IMR-90 (cell line): Measurements from ENCODE around the gene WWC1. TPM values are rescaled to one million over a fixed set of nuclear protein-coding genes. Genes with fewer than 3 reads are reported as not detected.

Source experiments
- ATAC-seq: fragments of 200-7000 bp; cut with Tn5 transposase; 2 replicates; pipeline ENCODE4 v1.9.1; 2020; ENCODE audit warnings: low read depth, mild to moderate bottlenecking, moderate library complexity
- BruUV-seq: library from RNA; stranded (reverse); fragments of 400-500 nt; replicated peaks from 2 replicates; lab custom pipeline; 2021; lab: Mats Ljungman, UMichigan
- CTCF ChIA-PET: fragments of 300-600 bp; formaldehyde crosslinking; extraction: SDS; loops from one replicate; lab custom pipeline; 2021; ENCODE audit warnings: antibody characterized with exemption; lab: Yijun Ruan, JAX
- POLR2A ChIA-PET: fragments of 300-600 bp; sonication (Branson Sonifier 250); formaldehyde crosslinking; loops from one replicate; lab custom pipeline; 2022; ENCODE audit warnings: antibody characterized with exemption; ENCODE audit not compliant: unreplicated experiment; lab: Charles Lee
- DNase-seq: peaks from one replicate; pipeline ENCODE4 v3.0.0; 2013
- H2AFZ ChIP-seq: replicated peaks from 2 replicates; pipeline ENCODE3; 2013; ENCODE audit warnings: low read length, mild to moderate bottlenecking; ENCODE audit not compliant: poor library complexity
- H2AK5ac ChIP-seq: 2 replicates; pipeline ENCODE4 v1.6.1; 2013; ENCODE audit warnings: low read depth, low read length, inconsistent platforms
- H2AK9ac ChIP-seq: replicated peaks from 2 replicates; pipeline ENCODE3; 2013; ENCODE audit warnings: mild to moderate bottlenecking, low read depth, low read length, moderate library complexity; ENCODE audit not compliant: poor library complexity
- H2BK120ac ChIP-seq: 2 replicates; pipeline ENCODE4 v1.6.1; 2013; ENCODE audit warnings: low read depth, low read length, inconsistent platforms
- H2BK15ac ChIP-seq: 3 replicates; pipeline ENCODE4 v1.6.1; 2013; ENCODE audit warnings: low read depth, low read length, inconsistent platforms
- H2BK20ac ChIP-seq: 2 replicates; pipeline ENCODE4 v1.6.1; 2013; ENCODE audit warnings: low read depth, mild to moderate bottlenecking, inconsistent platforms, low read length, moderate library complexity
- H2BK5ac ChIP-seq: 2 replicates; pipeline ENCODE4 v1.6.1; 2013; ENCODE audit warnings: mild to moderate bottlenecking, low read depth, low read length, inconsistent platforms; ENCODE audit not compliant: poor library complexity, severe bottlenecking
- H3K14ac ChIP-seq: replicated peaks from 2 replicates; pipeline ENCODE4 v1.6.1; 2013; ENCODE audit warnings: low read depth, low read length, inconsistent platforms
- H3K18ac ChIP-seq: 2 replicates; pipeline ENCODE4 v1.6.1; 2013; ENCODE audit warnings: low read depth, low read length, control low read depth
- H3K23ac ChIP-seq: 2 replicates; pipeline ENCODE4 v1.6.1; 2013; ENCODE audit warnings: low read depth, low read length, inconsistent platforms
- H3K27ac ChIP-seq: 2 replicates; pipeline ENCODE4 v1.5.1; 2013; ENCODE audit warnings: mild to moderate bottlenecking, control low read depth, low read length; ENCODE audit not compliant: insufficient read depth
- H3K27me3 ChIP-seq: 2 replicates; pipeline ENCODE4 v1.6.1; 2013; ENCODE audit warnings: low read length; ENCODE audit not compliant: control insufficient read depth, insufficient read depth
- H3K36me3 ChIP-seq: 2 replicates; pipeline ENCODE4 v1.6.1; 2013; ENCODE audit warnings: low read length, mixed read lengths; ENCODE audit not compliant: control insufficient read depth, insufficient read depth
- H3K4ac ChIP-seq: 2 replicates; pipeline ENCODE4 v1.6.1; 2013; ENCODE audit warnings: low read depth, low read length, inconsistent platforms
- H3K4me1 ChIP-seq: 2 replicates; pipeline ENCODE4 v1.6.1; 2013; ENCODE audit warnings: low read length, mixed read lengths; ENCODE audit not compliant: control insufficient read depth, insufficient read depth
- H3K4me2 ChIP-seq: 2 replicates; pipeline ENCODE4 v1.6.1; 2013; ENCODE audit warnings: low read depth, mild to moderate bottlenecking, control low read depth, low read length, moderate library complexity
- H3K4me3 ChIP-seq: 2 replicates; pipeline ENCODE4 v1.5.1; 2013; ENCODE audit warnings: low read depth, mild to moderate bottlenecking, control low read depth, low read length, moderate library complexity; ENCODE audit not compliant: insufficient read depth
- H3K56ac ChIP-seq: 2 replicates; pipeline ENCODE4 v1.6.1; 2013; ENCODE audit warnings: low read length, inconsistent platforms; ENCODE audit not compliant: insufficient read depth; ENCODE audit errors: extremely low read depth
- H3K79me1 ChIP-seq, 2 experiments: 2 replicates each; pipeline ENCODE4 v1.6.1; 2013; ENCODE audit warnings: low read length in 2 of 2, inconsistent platforms in 1 of 2, low read depth in 1 of 2
- H3K9ac ChIP-seq: 2 replicates; pipeline ENCODE4 v1.6.1; 2013; ENCODE audit warnings: low read depth, low read length, control low read depth
- H3K9me1 ChIP-seq: 2 replicates; pipeline ENCODE4 v1.6.1; 2013; ENCODE audit warnings: low read length, inconsistent platforms; ENCODE audit not compliant: insufficient read depth
- H3K9me3 ChIP-seq: 2 replicates; pipeline ENCODE4 v1.6.1; 2013; ENCODE audit warnings: low read length; ENCODE audit not compliant: control insufficient read depth, insufficient read depth
- H4K20me1 ChIP-seq: 2 replicates; pipeline ENCODE4 v1.6.1; 2013; ENCODE audit warnings: low read length, inconsistent platforms; ENCODE audit not compliant: insufficient read depth
- H4K5ac ChIP-seq: 2 replicates; pipeline ENCODE4 v1.6.1; 2013; ENCODE audit warnings: mild to moderate bottlenecking, low read depth, low read length, control low read depth
- H4K8ac ChIP-seq, 2 experiments: 2 replicates each; pipeline ENCODE4 v1.6.1; 2013; ENCODE audit warnings: low read depth in 2 of 2, low read length in 2 of 2, control low read depth in 1 of 2, inconsistent platforms in 1 of 2
- H4K91ac ChIP-seq: 2 replicates; pipeline ENCODE4 v1.6.1; 2013; ENCODE audit warnings: low read depth, low read length, inconsistent platforms; ENCODE audit not compliant: insufficient read depth
- CEBPB ChIP-seq: IDR thresholded peaks from 2 replicates; pipeline ENCODE4 v1.6.1; 2012; ENCODE audit warnings: low read depth, low read length, improper control_type of control experiment
- FOS ChIP-seq: fragments of 150-350 bp; IDR thresholded peaks from 2 replicates; pipeline ENCODE4 v1.6.1; 2016; ENCODE audit warnings: low read depth, low read length
- MAFK ChIP-seq: IDR thresholded peaks from 2 replicates; pipeline ENCODE4 v1.6.1; 2012; ENCODE audit warnings: low read depth, low read length, improper control_type of control experiment
- MXI1 ChIP-seq: IDR thresholded peaks from 2 replicates; pipeline ENCODE4 v1.6.1; 2012; ENCODE audit warnings: low read depth, mild to moderate bottlenecking, low read length, moderate library complexity, borderline replicate concordance
- POLR2A ChIP-seq: IDR thresholded peaks from 2 replicates; pipeline ENCODE4 v1.6.1; 2012; ENCODE audit warnings: mild to moderate bottlenecking, low read depth, low read length
- RAD21 ChIP-seq: IDR thresholded peaks from 2 replicates; pipeline ENCODE4 v1.6.1; 2012; ENCODE audit warnings: low read length, improper control_type of control experiment
- WGBS, 2 experiments: methylation state at CpG; one replicate each; pipeline versions ENCODE4 v1.1.5 to v1.1.7; 2013; ENCODE audit warnings: missing lambda C conversion rate in 2 of 2; ENCODE audit not compliant: insufficient read length in 1 of 2; ENCODE audit errors: extremely low coverage in 2 of 2; 5-methylcytosine and 5-hydroxymethylcytosine counted together
- dilution Hi-C: fragments of 300-500 bp; cut with HindIII; formaldehyde crosslinking; loops from one replicate; pipeline ENCODE4 v1.14.3; 2018; ENCODE audit warnings: low sequenced_read_pairs; ENCODE audit not compliant: unreplicated experiment
- in situ Hi-C: fragments of 300-500 bp; cut with MboI; formaldehyde crosslinking; loops from 3 replicates; pipeline ENCODE4 v1.14.3; 2019; ENCODE audit warnings: low sequenced_read_pairs, inconsistent platforms, mixed read lengths
- intact Hi-C: fragments of 100-400 bp; cut with micrococcal nuclease; formaldehyde crosslinking; loops from 2 replicates; pipeline ENCODE4 v1.10.0; 2022
- polyA plus RNA-seq, 3 experiments: library from polyadenylated mRNA; depleted of rRNA; stranded (reverse); fragments of >200 nt; gene quantifications; 2 replicates each; pipeline ENCODE4 v1.2.3, GENCODE V29; 2012; ENCODE audit warnings: low replicate concordance in 1 of 3
- total RNA-seq: library from RNA; depleted of rRNA; stranded (reverse); fragments of >200 nt; gene quantifications from 2 replicates; pipeline ENCODE4 v1.2.3, GENCODE V29; 2012

WWC1 gene
- total and polyA plus RNA-seq, 2 of the 4 experiments (the other 2 are of a cell fraction): 9.1 to 10.3 TPM

GRCh38 chr5:168449166-168449565 lies 157.7 kb downstream of the WWC1 start:
- CTCF ChIA-PET: no interaction called here
- dilution Hi-C loops (no loop called here), in situ Hi-C loops (loop anchor here (25.0 kb wide), 1 partner anchor 162 kb away; the partner anchor contains the start of gene WWC1), intact Hi-C loops (no loop called here)
- Histone ChIP-seq H3K56ac (no peak overlapping the region), H3K9me1 (no peaks in the 10 kb centered on the region), H4K20me1 (no peaks in the 10 kb centered on the region), H3K27ac (no peak overlapping the region), H4K8ac (no peak overlapping the region), H2BK15ac (no peak overlapping the region), H2AFZ (no peak overlapping the region), H3K4me3 (no peak overlapping the region), H3K4ac (no peak overlapping the region), H3K79me1 (no peaks in the 10 kb centered on the region), H3K4me2 (no peak overlapping the region), H3K4me1 (peaks cover 2% of the 10 kb centered on the region; the same call in 1 of the 2 replicates), H3K36me3 (peaks cover 14% of the 10 kb centered on the region), H2BK5ac (no peak overlapping the region), H2BK20ac (no peak overlapping the region), H4K5ac (no peak overlapping the region), H3K23ac (no peak overlapping the region), H2BK120ac (no peak overlapping the region), H4K91ac (no peak overlapping the region), H3K9me3 (no peaks in the 10 kb centered on the region), H3K27me3 (no peaks in the 10 kb centered on the region), H2AK9ac (no peak overlapping the region), H2AK5ac (no peak overlapping the region), H3K14ac (no peak overlapping the region), H3K9ac (no peak overlapping the region), H3K18ac (no peak overlapping the region)
- POLR2A ChIA-PET: no interaction called here
- no peak for ATAC-seq
- TF ChIP-seq FOS (no peak), CEBPB (no peak), MXI1 (no peak), POLR2A (no peak), MAFK (no peak), RAD21 (no peak)
- DNase-seq: no peak
- no TSS peak for BruUV-seq
- WGBS, 2 experiments: no CpG with 5 or more reads among the region's 2 CpGs
